HepG2 (cell line): ENCODE results near the gene PEAR1. TPM values are rescaled to one million over a fixed set of nuclear protein-coding genes. Genes with fewer than 3 reads are reported as not detected.

Experiments used
- CEBPB ChIP-seq: IDR thresholded peaks from 2 replicates; pipeline ENCODE4 v1.6.1; 2011; ENCODE audit warnings: low read depth, low read length, improper control_type of control experiment, borderline replicate concordance
- CTCF ChIP-seq: sonication (generic); formaldehyde crosslinking; IDR thresholded peaks from 2 replicates; pipeline ENCODE4 v1.5.0; 2020; ENCODE audit warnings: mild to moderate bottlenecking, missing genetic modification reagents, moderate library complexity
- FOXK1 ChIP-seq: sonication (generic); formaldehyde crosslinking; IDR thresholded peaks from 2 replicates; pipeline ENCODE4 v1.4.0; 2020; ENCODE audit warnings: low read depth, missing genetic modification reagents, borderline replicate concordance
- GABPA ChIP-seq, 2 experiments: IDR thresholded peaks; 2 replicates each; pipeline ENCODE4 v1.6.1; 2011 to 2016; ENCODE audit warnings: low read depth in 2 of 2, low read length in 1 of 2, missing biosample characterization in 1 of 2, missing genetic modification characterization in 1 of 2
- GABPB1 ChIP-seq: IDR thresholded peaks from 2 replicates; pipeline ENCODE4 v1.6.1; 2016; ENCODE audit warnings: mild to moderate bottlenecking, missing genetic modification reagents, moderate library complexity, missing compliant biosample characterization
- HNRNPLL ChIP-seq: fragments of 200-400 bp; formaldehyde crosslinking; IDR thresholded peaks from 2 replicates; pipeline ENCODE4 v1.6.1; 2017; ENCODE audit warnings: mild to moderate bottlenecking, low read depth, low read length; ENCODE audit not compliant: poor library complexity, severe bottlenecking
- MYC ChIP-seq: sonication (generic); formaldehyde crosslinking; IDR thresholded peaks from 2 replicates; pipeline ENCODE4 v1.9.0; 2021; ENCODE audit warnings: missing genetic modification reagents, borderline replicate concordance
- PATZ1 ChIP-seq: sonication (generic); formaldehyde crosslinking; IDR thresholded peaks from 2 replicates; pipeline ENCODE4 v1.4.0; 2020; ENCODE audit warnings: missing genetic modification reagents
- SOX5 ChIP-seq: IDR thresholded peaks from 2 replicates; pipeline ENCODE4 v1.6.1; 2016; ENCODE audit warnings: borderline replicate concordance
- ZBTB7B ChIP-seq: sonication (generic); formaldehyde crosslinking; IDR thresholded peaks from 2 replicates; pipeline ENCODE4 v1.4.0; 2020; ENCODE audit warnings: missing genetic modification reagents
- ZNF124 ChIP-seq: sonication (generic); formaldehyde crosslinking; IDR thresholded peaks from 2 replicates; pipeline ENCODE4 v1.4.0; 2020; ENCODE audit warnings: missing genetic modification reagents
- ZNF142 ChIP-seq: sonication (generic); formaldehyde crosslinking; IDR thresholded peaks from 2 replicates; pipeline ENCODE4 v1.4.0; 2020; ENCODE audit warnings: missing genetic modification reagents
- ZNF30 ChIP-seq: sonication (generic); formaldehyde crosslinking; IDR thresholded peaks from 2 replicates; pipeline ENCODE4 v1.5.0; 2020; ENCODE audit warnings: mild to moderate bottlenecking, missing genetic modification reagents
- ZNF574 ChIP-seq: sonication (generic); formaldehyde crosslinking; IDR thresholded peaks from 2 replicates; pipeline ENCODE4 v1.4.0; 2020; ENCODE audit warnings: missing genetic modification reagents
- polyA plus RNA-seq, 8 experiments: library from polyadenylated mRNA; depleted of rRNA in 3 of 8; stranded (reverse) in 7 of 8; unstranded in 1 of 8; fragments of >200 nt; fragmentation: Illumina TruSeq in 4 of 8; extraction: Trizol in 4 of 8; gene quantifications; 2 replicates each; pipeline versions ENCODE4 v1.2.1 to v1.2.3, GENCODE V29; 2011 to 2016; ENCODE audit warnings: low read depth in 4 of 8, missing spikeins in 1 of 8, mixed read lengths in 1 of 8; ENCODE audit not compliant: insufficient read depth in 1 of 8
- total RNA-seq, 5 experiments: library from RNA; depleted of rRNA; stranded (reverse); fragments of >200 nt; fragmentation: Illumina TruSeq; extraction: Trizol; gene quantifications; 2 replicates each; pipeline ENCODE4 v1.2.3, GENCODE V29; 2016; ENCODE audit warnings: low read depth in 1 of 5

The PEAR1 gene
- total and polyA plus RNA-seq, 2 of the 13 experiments (the other 11 are each of a cell fraction or from before 2014, with no cell fraction given): 0.27 to 0.41 TPM

GRCh38 chr1:156892190-156893047 lies 1.1 kb upstream of the PEAR1 start (continued):
- TF ChIP-seq ZNF574 (CRISPR knock-in tag) (peak; percentile 88), PATZ1 (peak; percentile 45; the same call in 1 of the 2 replicates), ZNF124 (CRISPR knock-in tag) (0 out of 2 replicates have a peak, but pooled peaks have one; percentile 30), SOX5 (CRISPR knock-in tag) (0 out of 2 replicates have a peak, but pooled peaks have one; percentile 11), CTCF (CRISPR knock-in tag) (peak; percentile 91), GABPA (IDR thresholded peaks at IDR 0.05; ENCODE audit: low read depth, low read length) (no peak), GABPA (CRISPR knock-in tag; IDR thresholded peaks at IDR 0.05; ENCODE audit: low read depth) (no peak), FOXK1 (peak; percentile 18; the same call in 1 of the 2 replicates), GABPB1 (CRISPR knock-in tag) (peak; percentile 53; the same call in 1 of the 2 replicates), HNRNPLL (peak; percentile 44), CEBPB (peak; percentile 47; the same call in 1 of the 2 replicates), ZNF30 (no peak), ZBTB7B (CRISPR knock-in tag) (peak; percentile 72; the same call in 1 of the 2 replicates), MYC (peak; percentile 29; the same call in 1 of the 2 replicates), ZNF142 (CRISPR knock-in tag) (0 out of 2 replicates have a peak, but pooled peaks have one; percentile 36)
